ENCODE measurements around the gene DNAH7.
"Not testable (repeated sequence)": the region's sequence is repeated elsewhere in the genome, so short reads cannot be mapped to it uniquely, and the experiment has no call there.

DNAH7 gene

GRCh38 chr2:195959341-195959740 lies 109.3 kb downstream of the DNAH7 start:
- DNase-seq, result no peak

GRCh38 chr2:195956725-195957124 lies 111.9 kb downstream of the DNAH7 start:
- no peak for DNase-seq

GRCh38 chr2:195945056-195945455 lies 123.6 kb downstream of the DNAH7 start:
- DNase-seq, result no peak

- no peak for DNase-seq
Observed at GRCh38 chr2:195937176-195937575, 131.5 kb downstream of the DNAH7 start.

- DNase-seq, result no peak
Observed at GRCh38 chr2:195934484-195934883, 134.2 kb downstream of the DNAH7 start.

- no peak for DNase-seq
Observed at GRCh38 chr2:195929531-195929930, 139.1 kb downstream of the DNAH7 start.

- no peak for DNase-seq
Observed at GRCh38 chr2:195925120-195925519, 143.5 kb downstream of the DNAH7 start.

GRCh38 chr2:195923889-195924288 lies 144.7 kb downstream of the DNAH7 start:
- DNase-seq, result no peak

GRCh38 chr2:195917021-195917600 lies 151.5 kb downstream of the DNAH7 start:
- not testable (repeated sequence) for DNase-seq

- no peak for DNase-seq
Observed at GRCh38 chr2:195912079-195912478, 156.6 kb downstream of the DNAH7 start.

GRCh38 chr2:195910570-195910969 lies 158.1 kb downstream of the DNAH7 start:
- DNase-seq, result no peak

- no peak for DNase-seq
Observed at GRCh38 chr2:195909926-195910325, 158.7 kb downstream of the DNAH7 start.

GRCh38 chr2:195907474-195907873 lies 161.2 kb downstream of the DNAH7 start:
- no peak for DNase-seq

- DNase-seq, result no peak
Observed at GRCh38 chr2:195903956-195904355, 164.7 kb downstream of the DNAH7 start.

GRCh38 chr2:195902857-195903256 lies 165.8 kb downstream of the DNAH7 start:
- no peak for DNase-seq

- DNase-seq, result no peak
Observed at GRCh38 chr2:195899226-195899625, 169.4 kb downstream of the DNAH7 start.

- no peak for DNase-seq
Observed at GRCh38 chr2:195898505-195899191, 170.0 kb downstream of the DNAH7 start.

- no peak for DNase-seq
Observed at GRCh38 chr2:195891081-195891480, 177.6 kb downstream of the DNAH7 start.

- no peak for DNase-seq
Observed at GRCh38 chr2:195879153-195879552, 189.5 kb downstream of the DNAH7 start.

- no peak for DNase-seq
Observed at GRCh38 chr2:195871326-195871725, 197.3 kb downstream of the DNAH7 start.

- no peak for DNase-seq
Observed at GRCh38 chr2:195864316-195864715, 204.3 kb downstream of the DNAH7 start.

- DNase-seq, result no peak
Observed at GRCh38 chr2:195863564-195863963, 205.1 kb downstream of the DNAH7 start.

- DNase-seq, result no peak
Observed at GRCh38 chr2:195863121-195863520, 205.5 kb downstream of the DNAH7 start.

- no peak for DNase-seq
Observed at GRCh38 chr2:195861821-195862220, 206.8 kb downstream of the DNAH7 start.

- no peak for DNase-seq
Observed at GRCh38 chr2:195859513-195859912, 209.1 kb downstream of the DNAH7 start.

Measured in activated CD4-positive, alpha-beta T cell treated with anti-CD3 and anti-CD28 coated beads, Interleukin-2, amount 50 U/mL, for 48 hours (primary cell).